GM12801 (cell line): Measurements from ENCODE around the gene METTL3.

Experiments
- TF ChIP-seq, protein P1 (sequence below): IDR thresholded peaks from one replicate; pipeline ENCODE4 v1.5.1; 2011; ENCODE audit warnings: control low read depth; ENCODE audit not compliant: insufficient read length; ENCODE audit errors: extremely low read depth

METTL3 gene

DNA sequence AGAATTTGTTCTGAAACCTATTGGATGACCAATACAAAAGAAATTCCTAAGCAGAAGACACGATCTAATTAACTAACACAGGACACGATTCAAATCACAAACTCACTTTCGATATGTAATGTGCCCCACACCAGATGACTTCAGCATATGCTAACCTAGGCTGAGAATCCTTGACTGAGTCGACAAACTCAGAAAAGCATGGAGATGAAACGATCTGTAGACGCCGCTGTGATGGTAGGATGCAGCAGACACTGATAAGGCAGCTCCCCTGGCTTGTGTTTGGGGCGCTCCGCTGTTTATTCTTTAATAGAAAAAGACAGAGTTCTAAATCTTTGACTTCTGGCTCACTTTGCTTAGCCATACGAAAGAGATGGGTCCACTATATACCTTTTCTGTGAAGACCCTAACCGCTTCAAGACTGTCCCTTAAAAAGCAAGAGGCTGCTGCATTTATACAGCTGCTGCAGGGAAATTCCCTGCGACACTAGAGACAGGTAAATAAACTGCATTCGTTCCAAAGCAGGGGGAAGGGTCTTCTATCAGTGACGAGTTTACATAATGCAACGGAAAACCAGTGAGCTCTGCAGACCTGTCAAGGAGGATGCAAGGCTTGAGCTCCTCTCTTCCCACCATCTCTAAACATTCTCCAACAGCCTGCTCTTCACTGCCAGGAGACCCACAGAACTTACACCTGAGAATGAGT, 56.1 kb downstream of the METTL3 start:
- TF ChIP-seq, protein P1, sequence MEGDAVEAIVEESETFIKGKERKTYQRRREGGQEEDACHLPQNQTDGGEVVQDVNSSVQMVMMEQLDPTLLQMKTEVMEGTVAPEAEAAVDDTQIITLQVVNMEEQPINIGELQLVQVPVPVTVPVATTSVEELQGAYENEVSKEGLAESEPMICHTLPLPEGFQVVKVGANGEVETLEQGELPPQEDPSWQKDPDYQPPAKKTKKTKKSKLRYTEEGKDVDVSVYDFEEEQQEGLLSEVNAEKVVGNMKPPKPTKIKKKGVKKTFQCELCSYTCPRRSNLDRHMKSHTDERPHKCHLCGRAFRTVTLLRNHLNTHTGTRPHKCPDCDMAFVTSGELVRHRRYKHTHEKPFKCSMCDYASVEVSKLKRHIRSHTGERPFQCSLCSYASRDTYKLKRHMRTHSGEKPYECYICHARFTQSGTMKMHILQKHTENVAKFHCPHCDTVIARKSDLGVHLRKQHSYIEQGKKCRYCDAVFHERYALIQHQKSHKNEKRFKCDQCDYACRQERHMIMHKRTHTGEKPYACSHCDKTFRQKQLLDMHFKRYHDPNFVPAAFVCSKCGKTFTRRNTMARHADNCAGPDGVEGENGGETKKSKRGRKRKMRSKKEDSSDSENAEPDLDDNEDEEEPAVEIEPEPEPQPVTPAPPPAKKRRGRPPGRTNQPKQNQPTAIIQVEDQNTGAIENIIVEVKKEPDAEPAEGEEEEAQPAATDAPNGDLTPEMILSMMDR, result no peak

DNA sequence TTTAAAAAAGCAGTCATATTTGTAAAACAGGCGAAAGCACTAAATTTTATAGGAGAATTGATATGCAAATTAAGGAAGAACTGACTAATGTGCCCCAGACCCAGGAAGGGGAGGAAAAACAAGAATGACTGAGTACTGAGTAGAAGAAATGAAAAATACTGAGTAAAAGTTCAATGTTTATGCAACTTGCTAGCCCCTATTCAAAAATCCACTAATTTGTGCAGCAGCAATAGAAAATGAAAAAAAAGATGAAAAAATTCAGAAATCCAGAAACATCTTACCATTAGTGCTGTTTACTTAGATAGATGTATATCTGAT, 61.3 kb downstream of the METTL3 start:
- TF ChIP-seq, protein P1, result no peak
